Measurements from ENCODE around the gene VPS37B.
A peak's percentile ranks its signal among the peaks of the same experiment; 100 is the strongest.
"Not testable (repeated sequence)": the region's sequence is repeated elsewhere in the genome, so short reads cannot be mapped to it uniquely, and the experiment has no call there.

Gene VPS37B

GRCh38 chr12:122895704-122896636 lies at the start of gene VPS37B:
Gene VPS37B, minus strand, starts transcription at chr12:122896124. Its CDS starts 62 bp downstream, at chr12:122896062.
- DNase-seq (ENCODE audit: low read depth in 2 of 2), result peak; percentile 67 to 69

GRCh38 chr12:122944605-122945592 lies 49.0 kb upstream of the VPS37B start:
- DNase-seq (ENCODE audit: low read depth in 2 of 2), result no peak

- DNase-seq (ENCODE audit: low read depth in 2 of 2), result no peak
Observed at GRCh38 chr12:122943196-122943595, 47.3 kb upstream of the VPS37B start.

GRCh38 chr12:122942637-122943036 lies 46.7 kb upstream of the VPS37B start:
- no peak for DNase-seq (ENCODE audit: low read depth in 2 of 2)

GRCh38 chr12:122941351-122941750 lies 45.4 kb upstream of the VPS37B start:
- DNase-seq (ENCODE audit: low read depth in 2 of 2), result not testable (repeated sequence)

GRCh38 chr12:122939125-122939524 lies 43.2 kb upstream of the VPS37B start:
- no peak for DNase-seq (ENCODE audit: low read depth in 2 of 2)

- no peak for DNase-seq (ENCODE audit: low read depth in 2 of 2)
Observed at GRCh38 chr12:122937622-122938091, 41.7 kb upstream of the VPS37B start.

- no peak for DNase-seq (ENCODE audit: low read depth in 2 of 2)
Observed at GRCh38 chr12:122935318-122935717, 39.4 kb upstream of the VPS37B start.

GRCh38 chr12:122934722-122935121 lies 38.8 kb upstream of the VPS37B start:
- no peak for DNase-seq (ENCODE audit: low read depth in 2 of 2)

GRCh38 chr12:122932207-122932606 lies 36.3 kb upstream of the VPS37B start:
- DNase-seq (ENCODE audit: low read depth in 2 of 2), result no peak

- DNase-seq (ENCODE audit: low read depth in 2 of 2), result no peak
Observed at GRCh38 chr12:122929812-122930211, 33.9 kb upstream of the VPS37B start.

- DNase-seq (ENCODE audit: low read depth in 2 of 2), result no peak
Observed at GRCh38 chr12:122929148-122929538, 33.2 kb upstream of the VPS37B start.

GRCh38 chr12:122928404-122929147 lies 32.7 kb upstream of the VPS37B start:
- DNase-seq (ENCODE audit: low read depth in 2 of 2), result no peak

GRCh38 chr12:122927756-122928403 lies 32.0 kb upstream of the VPS37B start:
- DNase-seq (ENCODE audit: low read depth in 2 of 2), result no peak

GRCh38 chr12:122921917-122922316 lies 26.0 kb upstream of the VPS37B start:
- no peak for DNase-seq (ENCODE audit: low read depth in 2 of 2)

- no peak for DNase-seq (ENCODE audit: low read depth in 2 of 2)
Observed at GRCh38 chr12:122920687-122921086, 24.8 kb upstream of the VPS37B start.

- no peak for DNase-seq (ENCODE audit: low read depth in 2 of 2)
Observed at GRCh38 chr12:122918827-122919226, 22.9 kb upstream of the VPS37B start.

GRCh38 chr12:122917507-122918121 lies 21.7 kb upstream of the VPS37B start:
- DNase-seq (ENCODE audit: low read depth in 2 of 2), result no peak

- DNase-seq (ENCODE audit: low read depth in 2 of 2), result no peak
Observed at GRCh38 chr12:122909442-122910288, 13.7 kb upstream of the VPS37B start.

Data from stimulated activated CD4-positive, alpha-beta T cell treated with anti-CD3 and anti-CD28 coated beads, Interleukin-12 subunit alpha, Interleukin-12 subunit beta, amount 100 ng/mL, for 24 hours (primary cell).